Hypothalamus (tissue), 51 donors: ENCODE data around the gene GPC6.

Experiments used
- DNase-seq, 51 donors: peaks; one replicate each; lab custom pipeline; 2025; lab: John Stamatoyannopoulos, UW

The GPC6 gene

GRCh38 chr13:93655154-93655553, 428.5 kb downstream of the GPC6 start:
- DNase-seq: no peak

- no peak for DNase-seq
Measured at GRCh38 chr13:93660391-93661063, 433.9 kb downstream of the GPC6 start.

- DNase-seq: no peak
Measured at GRCh38 chr13:93670866-93671265, 444.3 kb downstream of the GPC6 start.

GRCh38 chr13:93672996-93673395, 446.4 kb downstream of the GPC6 start:
- no peak for DNase-seq

GRCh38 chr13:93673885-93674284, 447.3 kb downstream of the GPC6 start:
- no peak for DNase-seq

GRCh38 chr13:93674337-93674755, 447.7 kb downstream of the GPC6 start:
- no peak for DNase-seq

- no peak for DNase-seq
Measured at GRCh38 chr13:93680329-93680728, 453.7 kb downstream of the GPC6 start.

- no peak for DNase-seq
Measured at GRCh38 chr13:93685900-93686299, 459.3 kb downstream of the GPC6 start.

GRCh38 chr13:93686399-93686798, 459.8 kb downstream of the GPC6 start:
- DNase-seq: no peak

GRCh38 chr13:93687261-93687660, 460.7 kb downstream of the GPC6 start:
- no peak for DNase-seq

- no peak for DNase-seq
Measured at GRCh38 chr13:93689333-93689732, 462.7 kb downstream of the GPC6 start.

- DNase-seq: no peak
Measured at GRCh38 chr13:93690139-93690538, 463.5 kb downstream of the GPC6 start.

GRCh38 chr13:93698016-93698613, 471.5 kb downstream of the GPC6 start:
- no peak for DNase-seq

GRCh38 chr13:93700115-93700514, 473.5 kb downstream of the GPC6 start:
- no peak for DNase-seq

GRCh38 chr13:93708308-93709075, 481.9 kb downstream of the GPC6 start:
- no peak for DNase-seq

- no peak for DNase-seq
Measured at GRCh38 chr13:93709506-93710244, 483.1 kb downstream of the GPC6 start.

- no peak for DNase-seq
Measured at GRCh38 chr13:93714171-93714570, 487.6 kb downstream of the GPC6 start.

- no peak for DNase-seq
Measured at GRCh38 chr13:93715866-93716265, 489.3 kb downstream of the GPC6 start.

- no peak for DNase-seq
Measured at GRCh38 chr13:93716623-93717022, 490.0 kb downstream of the GPC6 start.

- DNase-seq: no peak
Measured at GRCh38 chr13:93721483-93721882, 494.9 kb downstream of the GPC6 start.

GRCh38 chr13:93723316-93723715, 496.7 kb downstream of the GPC6 start:
- no peak for DNase-seq
